ENCODE results near the gene RIMS1.
"Not testable (repeated sequence)": the region's sequence is repeated elsewhere in the genome, so short reads cannot be mapped to it uniquely, and the experiment has no call there.

The RIMS1 gene

DNA sequence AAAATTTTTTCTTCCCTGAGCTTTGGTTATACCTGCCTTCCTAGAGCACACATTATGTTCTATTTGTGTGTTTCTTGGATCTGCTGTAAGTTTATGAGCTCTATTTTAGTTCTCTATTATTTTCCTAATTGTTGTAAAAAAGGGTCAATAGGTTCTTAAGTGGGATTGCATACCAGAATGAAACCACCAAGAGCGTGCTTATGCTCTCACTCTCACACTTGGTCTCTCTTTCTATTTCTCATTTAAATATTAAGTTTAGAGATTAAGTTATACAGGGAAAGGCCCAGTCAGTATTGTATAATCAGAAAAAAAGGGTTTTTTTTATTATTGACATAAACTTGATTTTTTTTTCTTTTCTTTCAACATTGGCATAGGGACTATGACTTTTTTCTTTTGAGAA is 96.8 kb downstream of the RIMS1 start:
- DNase-seq (ENCODE audit: low spot score), result no peak

DNA sequence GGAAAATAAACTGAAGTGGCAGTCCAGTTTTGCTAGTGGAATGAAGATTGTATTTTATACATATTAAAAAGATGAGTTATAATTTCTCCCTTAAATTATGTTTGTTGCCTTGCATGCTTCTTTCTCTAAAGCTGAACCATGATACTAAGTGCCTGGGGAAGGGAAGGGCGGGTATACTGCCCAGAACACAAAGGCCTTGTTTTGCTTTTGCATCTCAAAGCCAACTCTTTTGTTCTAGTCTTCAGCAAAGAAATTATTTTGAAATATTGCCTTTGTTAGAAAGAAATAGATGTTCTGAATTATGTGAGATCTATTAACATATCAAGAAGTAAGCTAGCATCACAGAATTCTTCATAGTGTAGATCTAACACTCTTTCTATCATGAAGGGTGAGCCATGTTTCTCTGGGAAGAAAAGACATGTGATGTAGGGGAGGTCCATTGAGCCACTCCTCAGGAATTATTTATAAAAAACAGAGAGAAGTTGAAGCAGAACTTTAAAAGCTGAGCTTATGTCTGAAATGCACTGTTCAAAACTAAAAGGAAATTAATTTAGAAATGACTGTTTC is 108.4 kb downstream of the RIMS1 start:
- no peak for DNase-seq (ENCODE audit: low spot score)

DNA sequence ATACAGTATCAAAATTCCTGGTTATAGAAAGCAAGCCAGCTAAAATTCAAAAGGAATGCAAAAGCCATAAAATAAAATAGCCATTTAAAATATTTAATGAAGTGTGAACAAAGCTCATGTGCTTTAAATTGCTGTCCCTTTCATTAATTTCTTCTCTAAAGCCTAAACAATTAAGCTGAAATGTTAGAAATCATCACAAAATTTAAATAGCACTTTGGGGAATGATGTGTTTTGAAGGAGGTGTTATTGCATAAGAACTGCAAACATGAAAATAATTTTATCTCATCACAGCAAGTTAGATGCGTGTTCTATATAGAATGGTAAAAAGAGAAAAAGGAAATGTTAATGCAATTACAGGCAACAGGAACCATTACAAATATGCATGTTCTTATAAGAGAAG is 111.0 kb downstream of the RIMS1 start:
- DNase-seq (ENCODE audit: low spot score), result no peak

DNA sequence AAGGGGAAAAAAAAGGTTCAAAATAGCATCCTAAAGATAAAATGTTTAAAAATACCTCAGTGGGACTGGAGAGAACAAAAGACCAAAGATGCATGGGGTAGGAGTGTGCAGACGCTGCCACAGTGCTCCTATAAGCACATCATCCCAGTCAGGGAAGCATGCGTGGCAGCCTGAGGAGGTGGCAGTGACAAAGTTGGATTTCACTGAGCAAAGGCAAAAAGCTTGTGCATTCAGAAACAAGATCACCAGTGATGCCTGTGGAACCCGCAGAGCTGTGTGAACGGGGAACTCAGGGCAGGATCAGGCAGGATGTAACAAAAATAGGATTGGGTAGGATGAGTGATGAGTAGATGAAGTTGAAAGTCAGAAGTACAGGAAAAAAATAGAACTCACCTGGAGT is 116.1 kb downstream of the RIMS1 start:
- DNase-seq (ENCODE audit: low spot score), result no peak

DNA sequence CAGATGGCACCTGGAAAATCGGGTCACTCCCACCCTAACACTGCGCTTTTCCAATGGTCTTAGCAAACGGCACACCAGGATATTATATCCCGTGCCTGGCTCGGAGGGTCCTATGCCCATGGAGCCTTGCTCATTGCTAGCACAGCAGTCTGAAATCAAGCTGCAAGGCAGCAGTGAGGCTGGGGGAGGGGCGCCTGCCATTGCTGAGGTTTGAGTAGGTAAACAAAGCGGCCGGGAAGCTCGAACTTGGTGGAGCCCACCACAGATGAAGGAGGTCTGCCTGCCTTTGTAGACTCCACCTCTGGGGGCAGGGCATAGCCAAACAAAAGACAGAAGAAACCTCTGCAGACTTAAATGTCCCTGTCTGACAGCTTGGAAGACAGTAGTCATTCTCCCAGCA is 120.2 kb downstream of the RIMS1 start:
- not testable (repeated sequence) for DNase-seq (ENCODE audit: low spot score)

DNA sequence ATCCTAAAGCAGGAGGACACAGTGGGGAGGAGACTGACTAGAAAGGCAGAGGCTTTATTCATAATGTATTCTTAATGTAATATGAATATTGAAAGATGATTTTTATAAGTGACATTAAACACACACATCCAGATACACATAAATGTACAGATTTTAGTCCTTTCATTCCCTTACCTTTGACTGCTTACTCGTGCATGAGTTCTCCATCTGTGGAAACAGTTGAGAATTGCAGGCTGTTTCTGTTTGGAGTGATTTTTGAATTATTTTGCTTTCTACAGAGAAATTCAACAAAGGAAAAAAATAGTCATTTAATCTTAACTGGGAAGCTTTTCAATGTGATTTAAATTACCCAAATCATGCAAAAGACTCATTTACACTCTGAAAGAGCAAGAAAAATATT is 136.5 kb downstream of the RIMS1 start:
- no peak for DNase-seq (ENCODE audit: low spot score)

DNA sequence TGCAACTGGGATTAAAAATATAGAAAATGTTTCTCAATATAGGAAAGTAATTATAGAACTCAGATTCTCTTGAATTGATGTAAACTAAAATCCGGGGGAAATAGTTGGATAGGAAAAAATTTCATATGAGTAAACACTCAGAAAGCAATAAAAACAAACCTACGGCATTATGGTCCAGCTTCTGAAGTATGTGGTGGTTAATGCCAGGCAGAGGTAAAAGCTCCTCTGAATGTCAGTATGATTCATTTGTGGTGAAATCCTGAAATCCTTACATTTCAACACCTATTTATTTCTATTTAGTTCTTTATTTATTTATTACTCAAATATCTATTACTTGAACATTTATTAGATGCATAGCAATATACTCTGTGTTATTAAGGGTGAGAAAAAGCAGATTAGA is 145.1 kb downstream of the RIMS1 start:
- no peak for DNase-seq (ENCODE audit: low spot score)

DNA sequence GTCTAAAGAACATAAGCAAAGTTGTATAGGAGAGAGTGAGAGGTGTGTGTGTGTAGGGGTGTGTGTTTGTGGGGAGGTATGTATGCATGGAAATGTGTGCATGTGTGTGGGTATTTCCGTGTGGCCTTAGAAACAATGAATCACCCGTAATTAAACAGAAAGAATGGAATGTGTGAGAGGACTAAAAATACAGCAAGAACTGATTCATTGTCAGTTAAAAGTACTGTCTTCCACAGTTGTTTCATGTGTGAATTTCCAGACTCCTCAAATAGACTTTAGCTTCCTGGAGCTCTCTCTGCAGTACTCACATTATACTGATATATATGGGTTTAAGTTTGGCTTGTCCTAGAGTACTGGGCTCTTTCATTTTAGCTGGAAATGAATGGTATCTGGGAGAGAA is 145.7 kb downstream of the RIMS1 start:
- no peak for DNase-seq (ENCODE audit: low spot score)

DNA sequence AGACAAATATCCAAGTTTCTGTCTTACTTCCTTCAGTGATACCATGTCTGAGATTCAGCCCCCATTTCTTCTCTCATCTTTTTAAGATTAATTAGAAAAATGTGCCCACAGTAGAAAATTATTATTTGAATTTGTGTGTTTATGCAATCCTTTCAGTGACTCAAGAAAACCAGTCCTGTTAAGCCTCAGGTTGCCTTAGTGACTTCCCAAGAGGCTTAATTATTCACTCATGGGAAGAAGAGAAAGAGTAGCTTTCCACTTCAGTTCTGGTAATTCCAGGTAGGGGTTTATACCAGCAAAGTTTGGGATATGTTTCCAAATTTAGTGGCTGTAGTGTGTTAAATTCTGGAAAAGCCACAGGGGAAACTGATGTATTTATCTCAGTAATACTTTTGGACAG is 149.1 kb downstream of the RIMS1 start:
- DNase-seq (ENCODE audit: low spot score), result no peak

DNA sequence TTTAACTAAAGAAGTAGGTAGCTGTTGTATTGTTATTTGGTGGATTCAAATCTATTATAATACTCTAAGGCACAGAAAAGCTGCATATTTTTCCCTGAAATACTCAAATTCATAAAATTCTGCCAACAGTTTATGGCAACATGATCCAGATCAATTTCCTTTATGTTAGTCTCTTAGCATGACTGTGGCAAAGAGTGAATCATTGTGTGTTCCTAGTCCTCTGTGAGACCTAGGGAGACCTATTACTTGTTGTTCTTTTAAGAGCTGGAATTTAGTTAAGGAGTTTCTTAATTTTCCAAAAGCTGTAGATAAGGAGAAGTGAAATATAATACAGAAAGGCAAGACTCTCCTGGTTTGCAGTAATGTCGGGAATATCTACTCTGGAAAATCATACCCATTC is 149.6 kb downstream of the RIMS1 start:
- no peak for DNase-seq (ENCODE audit: low spot score)

DNA sequence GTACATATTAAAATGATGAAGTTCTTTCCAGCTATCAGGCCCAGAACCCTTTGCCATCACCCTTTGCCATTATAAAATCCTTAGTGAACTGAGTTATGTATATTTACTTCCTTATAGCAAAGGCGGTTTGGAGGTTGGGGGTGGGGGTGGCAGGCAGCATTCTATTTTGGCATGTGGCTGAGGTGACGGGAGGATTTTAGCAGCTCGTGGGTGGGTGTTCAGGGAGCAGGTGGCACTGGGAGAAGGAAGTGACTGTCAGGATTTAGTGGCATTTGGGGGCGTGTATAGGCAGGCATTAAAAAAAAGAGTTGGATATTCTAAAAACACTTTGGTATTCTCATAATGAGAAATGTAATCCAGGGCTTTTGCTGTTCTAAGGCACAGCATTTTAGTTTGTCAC is 150.7 kb downstream of the RIMS1 start:
- DNase-seq (ENCODE audit: low spot score), result no peak

DNA sequence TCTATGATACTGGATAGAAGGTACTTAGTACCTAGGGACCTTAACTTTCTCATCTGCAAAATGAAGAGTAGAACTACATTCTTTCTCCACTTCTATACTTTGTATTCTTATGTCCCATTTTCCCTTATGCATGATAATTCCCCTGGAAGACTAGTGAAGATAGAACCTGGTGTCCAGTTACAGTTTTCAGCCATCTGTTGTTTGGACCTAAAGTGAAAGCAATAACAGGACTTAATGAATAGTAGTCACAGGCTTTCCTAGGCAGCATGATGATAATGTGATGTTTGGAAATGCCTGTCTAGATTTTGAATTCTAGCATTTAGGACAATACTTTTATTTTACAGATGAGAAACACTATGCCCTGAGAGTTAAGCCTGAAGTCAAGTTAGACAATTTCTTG is 153.8 kb downstream of the RIMS1 start:
- DNase-seq (ENCODE audit: low spot score), result no peak

DNA sequence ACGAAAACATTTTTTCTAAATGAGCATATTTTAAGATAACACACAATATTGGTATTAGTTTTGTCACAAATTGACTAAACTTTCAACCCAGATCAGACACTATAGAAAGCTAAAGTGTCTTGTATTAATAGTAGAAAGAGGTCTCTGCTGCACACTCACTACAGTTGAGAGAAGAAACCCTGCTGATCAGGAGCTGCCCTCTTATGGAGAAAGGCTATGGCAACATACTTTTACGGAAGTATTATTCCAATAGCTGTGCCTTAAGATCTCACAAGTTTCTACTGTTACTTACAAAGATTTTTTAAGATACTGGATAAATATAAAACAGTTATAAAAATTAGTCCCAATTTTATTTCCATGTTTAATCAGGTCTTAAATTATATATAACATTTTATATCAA is 155.7 kb downstream of the RIMS1 start:
- DNase-seq (ENCODE audit: low spot score), result no peak

DNA sequence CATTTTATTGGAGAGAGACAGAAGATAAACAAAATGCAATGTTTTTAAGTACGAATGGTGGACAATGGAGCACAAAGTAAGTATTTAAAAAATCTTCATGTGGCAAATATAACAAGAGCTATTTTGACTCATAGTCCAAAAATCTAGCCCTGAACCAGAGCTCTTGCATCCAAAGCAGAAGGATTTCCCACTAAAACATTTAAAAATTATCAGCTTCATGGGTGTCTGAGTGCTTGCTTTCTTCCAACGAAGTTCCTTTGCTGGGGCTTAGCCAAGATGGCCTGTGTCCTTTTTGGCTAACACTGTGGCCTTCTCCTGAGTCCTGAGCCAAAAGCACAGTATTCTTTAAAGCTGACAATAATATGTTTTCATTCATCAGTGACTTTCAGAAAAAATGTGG is 161.7 kb downstream of the RIMS1 start:
- DNase-seq (ENCODE audit: low spot score), result no peak

DNA sequence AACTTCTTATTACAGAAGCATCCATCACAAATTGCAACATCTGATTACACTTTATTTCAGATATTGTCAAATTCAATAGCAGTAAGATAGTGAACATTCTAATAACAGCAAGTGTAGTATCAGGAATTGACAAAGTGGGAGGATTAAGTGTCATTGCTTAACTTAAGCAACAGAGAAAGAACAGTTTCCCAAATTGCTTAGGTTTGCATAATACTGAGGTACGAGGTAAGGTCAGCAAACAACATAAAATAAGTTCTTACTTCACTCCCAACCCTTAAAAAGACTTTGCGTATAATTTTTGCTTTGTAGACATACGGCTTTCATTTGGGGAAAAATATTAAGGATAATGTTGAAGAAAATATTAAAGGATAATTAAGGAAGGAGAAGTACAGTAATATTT is 163.0 kb downstream of the RIMS1 start:
- DNase-seq (ENCODE audit: low spot score), result no peak

DNA sequence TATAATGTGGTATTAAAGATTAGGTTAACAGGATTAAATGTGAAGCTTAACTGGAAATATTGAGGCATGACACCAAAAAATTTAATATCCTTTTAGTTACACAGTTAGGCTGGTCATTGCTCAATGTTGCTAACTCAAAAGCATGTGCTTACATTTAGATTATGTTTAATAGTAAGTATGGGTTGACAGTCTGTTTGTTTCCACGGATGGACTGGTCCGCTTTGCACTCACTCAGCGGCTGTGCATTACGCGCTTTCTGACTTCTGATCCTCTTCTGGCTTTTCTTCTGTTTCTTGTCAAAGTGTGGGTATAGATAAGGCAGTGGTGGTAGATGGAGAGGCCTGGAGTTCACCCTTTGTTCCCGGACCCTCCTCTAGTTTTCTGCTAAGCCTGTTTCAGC is 174.9 kb downstream of the RIMS1 start:
- no peak for DNase-seq (ENCODE audit: low spot score)

DNA sequence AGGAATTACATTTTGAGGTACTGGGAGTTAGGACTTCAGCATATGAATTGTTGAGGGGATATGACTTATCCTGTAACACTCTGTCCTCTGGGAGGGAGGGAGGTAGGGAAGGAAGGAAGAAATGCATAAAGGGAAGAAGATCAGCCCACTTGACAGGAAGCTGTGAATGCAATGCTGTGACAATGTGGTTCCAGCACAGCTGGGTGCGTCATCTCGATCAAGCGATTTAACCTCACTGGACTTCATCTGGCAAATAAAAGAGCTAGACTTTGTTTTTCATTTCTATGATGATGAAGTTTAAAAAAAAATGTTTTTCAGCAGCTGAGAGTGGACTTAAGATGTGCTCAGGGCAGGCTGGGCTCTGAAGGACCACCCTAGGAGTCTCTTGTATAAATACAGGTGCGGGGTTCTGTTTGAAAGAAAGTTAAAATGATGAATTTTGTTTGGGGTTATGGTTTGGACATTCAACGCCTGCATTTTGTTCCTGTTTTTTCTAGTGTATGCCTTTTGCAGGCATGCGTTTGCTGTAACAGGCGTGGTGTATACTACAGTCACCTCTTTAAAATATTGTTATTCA is 178.1 kb downstream of the RIMS1 start:
- DNase-seq (ENCODE audit: low spot score), result no peak

DNA sequence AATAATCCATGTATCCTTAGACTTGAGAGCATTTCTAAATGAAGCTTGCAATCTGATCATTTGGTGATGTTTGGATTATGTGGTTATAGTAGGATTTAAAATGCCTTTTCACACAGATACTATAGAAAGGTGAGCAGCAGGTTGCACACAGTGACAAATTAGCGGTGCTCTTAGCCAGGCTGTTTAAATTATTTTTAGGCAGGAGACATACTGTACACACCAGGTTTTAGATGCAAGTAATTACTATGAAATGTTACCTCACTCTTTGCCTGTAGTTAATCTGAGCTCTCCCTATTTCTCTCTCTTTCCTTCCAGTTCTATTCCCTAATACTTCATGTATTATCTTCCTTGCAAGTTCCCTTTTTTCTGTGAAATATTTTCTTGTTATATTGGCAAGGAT is 191.7 kb downstream of the RIMS1 start:
- no peak for DNase-seq (ENCODE audit: low spot score)

DNA sequence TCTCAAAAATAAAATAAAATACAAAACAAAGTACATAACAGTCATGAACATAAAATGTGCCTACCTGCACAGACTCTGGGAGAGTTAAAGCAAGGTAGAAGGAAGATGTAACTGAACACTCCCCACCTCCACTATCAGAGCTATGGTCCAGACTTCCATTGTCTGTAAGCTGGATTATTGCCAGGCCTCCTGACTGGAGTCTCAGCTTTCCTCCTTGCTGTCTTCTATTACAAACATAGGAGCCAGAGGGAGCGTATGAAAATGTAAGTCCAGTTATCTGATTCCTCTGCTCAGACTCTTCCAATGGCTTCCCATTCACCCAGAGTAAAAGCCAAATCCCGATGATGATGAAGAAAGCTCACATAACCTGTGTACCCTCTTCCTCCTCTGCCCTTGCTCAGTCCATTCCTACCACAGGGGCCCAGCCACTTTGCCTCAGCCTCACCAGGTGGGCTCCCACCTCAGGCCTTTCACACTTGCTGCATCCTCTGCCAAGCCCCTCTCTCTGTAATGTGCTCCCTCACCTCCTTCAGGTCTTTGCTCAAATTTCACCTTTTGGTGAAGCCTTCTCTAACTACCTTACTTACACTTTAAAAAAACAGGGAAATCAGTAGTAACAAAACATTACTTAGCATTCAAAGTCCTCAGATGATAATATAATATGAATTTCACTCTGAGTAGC is 194.1 kb downstream of the RIMS1 start:
- no peak for DNase-seq (ENCODE audit: low spot score)

DNA sequence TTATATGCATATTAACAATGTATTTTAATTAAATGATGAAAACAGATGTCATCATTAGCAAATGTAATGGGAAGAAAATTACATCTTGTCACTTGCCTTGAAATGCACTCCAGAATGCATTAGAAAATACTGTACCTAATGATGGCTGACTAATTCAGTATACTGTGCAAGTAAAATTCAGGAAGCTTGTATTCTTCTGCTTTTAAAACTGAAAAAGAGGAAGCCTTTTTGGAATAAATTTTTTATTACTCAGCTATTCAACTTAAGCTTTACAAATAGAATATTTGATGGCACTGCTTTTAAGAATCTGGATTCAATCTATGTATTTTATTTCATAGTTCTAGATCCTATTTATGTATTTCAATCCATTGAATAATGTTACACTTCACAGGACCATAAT is 195.5 kb downstream of the RIMS1 start:
- DNase-seq (ENCODE audit: low spot score), result no peak

DNA sequence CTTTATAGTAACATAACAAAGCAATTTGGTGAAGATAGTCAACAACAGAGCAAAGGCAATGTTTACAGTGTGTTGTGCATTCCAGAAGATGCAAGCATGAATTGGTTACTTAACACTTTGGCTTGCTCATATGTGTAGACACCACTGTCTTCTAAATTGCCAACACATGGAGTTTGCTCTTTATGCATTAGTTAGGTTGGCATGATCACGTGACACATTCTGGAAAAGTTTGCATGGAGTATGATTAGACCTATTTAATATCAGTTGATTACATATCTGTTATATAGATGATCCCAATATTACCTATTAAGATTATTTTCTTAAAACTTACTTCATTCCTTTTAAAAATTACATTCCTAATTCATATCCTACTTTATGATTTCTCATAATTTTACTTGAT is 197.6 kb downstream of the RIMS1 start:
- no peak for DNase-seq (ENCODE audit: low spot score)

DNA sequence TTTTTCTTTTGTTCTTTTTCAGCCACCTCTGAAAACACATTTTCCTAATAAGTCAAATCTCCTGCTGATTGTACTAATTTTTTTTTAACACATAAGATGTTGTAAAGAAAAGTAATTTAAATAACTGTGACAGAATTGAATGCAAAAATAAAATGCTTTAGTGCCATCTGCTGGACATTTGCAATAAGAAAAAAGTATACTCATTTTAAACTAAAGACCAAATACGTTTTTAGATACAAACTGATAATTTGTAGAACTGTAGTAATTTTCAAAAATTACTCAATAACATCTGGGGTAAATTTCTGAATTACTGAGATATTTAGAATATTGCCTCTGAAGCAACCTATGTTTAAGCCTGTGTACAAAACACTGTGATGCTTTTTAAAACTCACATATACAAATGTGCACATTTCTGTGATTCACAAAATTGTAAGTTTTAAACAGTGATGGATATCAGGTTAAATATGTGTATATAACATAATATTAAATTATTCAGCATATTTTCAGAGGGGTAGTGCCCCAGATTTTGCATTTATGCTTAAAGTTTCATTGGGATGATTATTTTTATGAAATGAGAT is 198.7 kb downstream of the RIMS1 start:
- DNase-seq (ENCODE audit: low spot score), result no peak

DNA sequence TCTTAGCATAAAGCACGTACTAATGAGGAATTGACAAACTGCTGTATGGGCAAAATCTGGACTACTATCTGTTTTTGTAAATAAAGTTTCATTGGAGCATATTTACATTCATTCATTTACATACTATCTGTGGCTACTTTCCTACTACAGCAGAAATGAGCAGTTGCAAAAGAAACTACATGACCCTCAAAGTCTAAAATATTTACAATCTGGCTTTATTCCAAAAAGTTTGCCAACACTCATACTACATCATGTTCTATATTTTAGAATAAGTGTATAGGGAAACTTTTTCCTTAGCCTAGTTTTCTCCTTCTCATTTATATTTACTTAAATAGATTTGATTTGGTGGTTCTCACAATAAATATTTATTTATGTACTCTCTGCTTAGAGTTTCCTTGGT is 208.2 kb downstream of the RIMS1 start:
- DNase-seq (ENCODE audit: low spot score), result no peak

DNA sequence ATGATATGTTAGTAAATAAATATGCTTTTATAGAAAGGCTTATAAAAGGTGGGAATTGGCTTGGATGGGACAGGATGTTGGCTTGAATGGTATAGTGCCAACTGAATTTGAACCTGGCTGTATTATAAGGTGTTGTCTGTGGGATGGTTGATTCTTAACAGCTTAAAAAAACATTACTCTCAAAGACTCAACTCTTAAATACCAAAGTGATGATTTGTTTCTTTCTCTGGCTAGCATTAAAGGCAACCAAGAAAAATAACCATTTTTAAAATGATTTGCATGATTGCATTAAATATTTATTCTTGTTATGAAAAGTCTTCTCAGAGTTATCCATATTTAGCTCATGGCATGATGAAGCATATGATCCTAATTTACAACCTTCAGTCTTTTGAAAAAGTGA is 216.2 kb downstream of the RIMS1 start:
- no peak for DNase-seq (ENCODE audit: low spot score)
